GOT3 (cell line): Measurements from ENCODE around the gene FAM181B.

Experiments
- DNase-seq: peaks from one replicate; lab custom pipeline; 2025; ENCODE audit warnings: mixed read lengths; lab: John Stamatoyannopoulos, UW

FAM181B gene

GRCh38 chr11:82733444-82734119 is at the start of gene FAM181B:
Gene FAM181B, minus strand, starts transcription at chr11:82733864. Its CDS starts 135 bp downstream, at chr11:82733729.
- DNase-seq: no peak

GRCh38 chr11:82782825-82783374 is 49.2 kb upstream of the FAM181B start:
- DNase-seq: no peak

- DNase-seq: no peak
Measured at GRCh38 chr11:82778776-82779175, 45.1 kb upstream of the FAM181B start.

- DNase-seq: no peak
Measured at GRCh38 chr11:82776377-82776776, 42.7 kb upstream of the FAM181B start.

- DNase-seq: no peak
Measured at GRCh38 chr11:82775736-82776346, 42.2 kb upstream of the FAM181B start.

GRCh38 chr11:82775218-82775617 is 41.6 kb upstream of the FAM181B start:
- DNase-seq: no peak

GRCh38 chr11:82771781-82772180 is 38.1 kb upstream of the FAM181B start:
- DNase-seq: no peak

- DNase-seq: no peak
Measured at GRCh38 chr11:82767123-82767522, 33.5 kb upstream of the FAM181B start.

GRCh38 chr11:82765466-82766034 is 31.9 kb upstream of the FAM181B start:
- DNase-seq: no peak

- DNase-seq: no peak
Measured at GRCh38 chr11:82763167-82763566, 29.5 kb upstream of the FAM181B start.

- no peak for DNase-seq
Measured at GRCh38 chr11:82759649-82760048, 26.0 kb upstream of the FAM181B start.

GRCh38 chr11:82757660-82758357 is 24.1 kb upstream of the FAM181B start:
- DNase-seq: no peak

- DNase-seq: no peak
Measured at GRCh38 chr11:82756765-82757639, 23.3 kb upstream of the FAM181B start.

GRCh38 chr11:82754410-82754809 is 20.7 kb upstream of the FAM181B start:
- no peak for DNase-seq

GRCh38 chr11:82753921-82754320 is 20.3 kb upstream of the FAM181B start:
- DNase-seq: no peak

GRCh38 chr11:82752801-82753200 is 19.1 kb upstream of the FAM181B start:
- DNase-seq: no peak

- DNase-seq: no peak
Measured at GRCh38 chr11:82750643-82751139, 17.0 kb upstream of the FAM181B start.

- no peak for DNase-seq
Measured at GRCh38 chr11:82747471-82747870, 13.8 kb upstream of the FAM181B start.

GRCh38 chr11:82738091-82738490 is 4.4 kb upstream of the FAM181B start:
- no peak for DNase-seq

GRCh38 chr11:82734120-82734479 is 436 bp upstream of the FAM181B start:
- DNase-seq: no peak

- no peak for DNase-seq
Measured at GRCh38 chr11:82732734-82733443, 775 bp downstream of the FAM181B start.
